ENCODE results near the gene CCDC188.

CCDC188 gene

GRCh38 chr22:20114506-20115475 is 36.1 kb downstream of the CCDC188 start:
- DNase-seq (ENCODE audit: low spot score): no peak
- H2BK120ac ChIP-seq (ENCODE audit: low read depth, low read length): no peak overlapping the region
- no peak overlapping the region for H4K91ac ChIP-seq (ENCODE audit: low read depth, low read length, poor library complexity)
- peak overlapping the region; percentile 46 for H2BK12ac ChIP-seq (ENCODE audit: low read length)
- no peak overlapping the region for H3K4ac ChIP-seq (ENCODE audit: low read length)
- H3K23ac ChIP-seq (ENCODE audit: low read depth, low read length, poor library complexity): peak overlapping the region; percentile 83
- peak overlapping the region; percentile 75 for H2BK5ac ChIP-seq (ENCODE audit: low read length)
- H3K9ac ChIP-seq (ENCODE audit: low read depth, low read length, poor library complexity): no peak overlapping the region
- peaks cover 31% of the 10 kb centered on the region for H3K79me1 ChIP-seq (ENCODE audit: low read depth, low read length)
- peaks cover 8 to 10% of the 10 kb centered on the region in 2 donors for H3K4me1 ChIP-seq (ENCODE audit: control insufficient read depth in 2 of 2, insufficient read depth in 1 of 2, low read depth in 1 of 2, low read length in 2 of 2)
- H3K18ac ChIP-seq (ENCODE audit: low read length): no peak overlapping the region
- no peak overlapping the region for H3K27ac ChIP-seq (replicated peaks; ENCODE audit: low read length)
- no peak overlapping the region for H2BK15ac ChIP-seq (ENCODE audit: low read length)
- no peak overlapping the region for H2AFZ ChIP-seq (ENCODE audit: low read length)
- no peak overlapping the region for H3K4me2 ChIP-seq (ENCODE audit: insufficient read depth, low read length, poor library complexity, severe bottlenecking)
- H3K36me3 ChIP-seq (replicated peaks in 1 of 2; ENCODE audit: control insufficient read depth in 2 of 2, insufficient read depth in 2 of 2, low read length in 2 of 2): peaks cover 59 to 78% of the 10 kb centered on the region in 2 donors
- peak overlapping the region in 1 of 2 donors; percentile 91 for H3K4me3 ChIP-seq (ENCODE audit: low read length in 2 of 2)
- H2AK5ac ChIP-seq (ENCODE audit: low read depth, low read length): no peak overlapping the region
- H3K9me3 ChIP-seq (replicated peaks in 1 of 2; ENCODE audit: control insufficient read depth in 2 of 2, insufficient read depth in 1 of 2, low read depth in 1 of 2, low read length in 2 of 2): no peaks in the 10 kb centered on the region
- WGBS, 2 donors (ENCODE audit: extremely low coverage in 2 of 2, insufficient read length in 2 of 2, insufficient replicate concordance in 1 of 2): no CpG with 5 or more reads among the region's 36 CpGs
- H4K8ac ChIP-seq (ENCODE audit: low read depth, low read length): no peak overlapping the region
- H3K14ac ChIP-seq (ENCODE audit: low read length): no peak overlapping the region
- H3K27me3 ChIP-seq (ENCODE audit: control insufficient read depth in 3 of 3, insufficient read depth in 3 of 3, low read depth in 1 of 3, low read length in 3 of 3): no peaks in the 10 kb centered on the region

- Histone ChIP-seq H2BK120ac (ENCODE audit: low read depth, low read length) (no peak overlapping the region), H4K8ac (ENCODE audit: low read depth, low read length) (peak overlapping the region; percentile 17), H3K27me3 (ENCODE audit: control insufficient read depth in 3 of 3, insufficient read depth in 3 of 3, low read depth in 1 of 3, low read length in 3 of 3) (no peaks in the 10 kb centered on the region), H3K9ac (ENCODE audit: low read depth, low read length, poor library complexity) (peak overlapping the region; percentile 44), H3K4me3 (ENCODE audit: low read length in 2 of 2) (no peak overlapping the region), H2AFZ (ENCODE audit: low read length) (no peak overlapping the region), H2BK15ac (ENCODE audit: low read length) (no peak overlapping the region), H4K91ac (ENCODE audit: low read depth, low read length, poor library complexity) (no peak overlapping the region), H2AK5ac (ENCODE audit: low read depth, low read length) (no peak overlapping the region), H2BK5ac (ENCODE audit: low read length) (no peak overlapping the region), H3K4ac (ENCODE audit: low read length) (no peak overlapping the region), H3K27ac (replicated peaks; ENCODE audit: low read length) (no peak overlapping the region), H3K18ac (ENCODE audit: low read length) (peak overlapping the region; percentile 28), H3K9me3 (replicated peaks in 1 of 2; ENCODE audit: control insufficient read depth in 2 of 2, insufficient read depth in 1 of 2, low read depth in 1 of 2, low read length in 2 of 2) (no peaks in the 10 kb centered on the region), H3K36me3 (replicated peaks in 1 of 2; ENCODE audit: control insufficient read depth in 2 of 2, insufficient read depth in 2 of 2, low read length in 2 of 2) (peaks cover 66 to 78% of the 10 kb centered on the region in 2 donors), H2BK12ac (ENCODE audit: low read length) (no peak overlapping the region), H3K14ac (ENCODE audit: low read length) (no peak overlapping the region), H3K4me2 (ENCODE audit: insufficient read depth, low read length, poor library complexity, severe bottlenecking) (no peak overlapping the region), H3K23ac (ENCODE audit: low read depth, low read length, poor library complexity) (peak overlapping the region; percentile 83), H3K79me1 (ENCODE audit: low read depth, low read length) (peaks cover 29% of the 10 kb centered on the region), H3K4me1 (ENCODE audit: control insufficient read depth in 2 of 2, insufficient read depth in 1 of 2, low read depth in 1 of 2, low read length in 2 of 2) (peaks cover 4 to 7% of the 10 kb centered on the region in 2 donors)
- no CpG with 5 or more reads among the region's 19 CpGs for WGBS, 2 donors (ENCODE audit: extremely low coverage in 2 of 2, insufficient read length in 2 of 2, insufficient replicate concordance in 1 of 2)
- DNase-seq (ENCODE audit: low spot score): no peak
These were observed 37.1 kb downstream of the CCDC188 start for GRCh38 chr22:20113551-20114310.

GRCh38 chr22:20112623-20113511 is 38.0 kb downstream of the CCDC188 start:
- H2AFZ ChIP-seq (ENCODE audit: low read length): no peak overlapping the region
- no peaks in the 10 kb centered on the region for H3K27me3 ChIP-seq (ENCODE audit: control insufficient read depth in 3 of 3, insufficient read depth in 3 of 3, low read depth in 1 of 3, low read length in 3 of 3)
- H2BK15ac ChIP-seq (ENCODE audit: low read length): no peak overlapping the region
- H3K36me3 ChIP-seq (replicated peaks in 1 of 2; ENCODE audit: control insufficient read depth in 2 of 2, insufficient read depth in 2 of 2, low read length in 2 of 2): peaks cover 72 to 83% of the 10 kb centered on the region in 2 donors
- H2BK12ac ChIP-seq (ENCODE audit: low read length): no peak overlapping the region
- WGBS, 2 donors (ENCODE audit: extremely low coverage in 2 of 2, insufficient read length in 2 of 2, insufficient replicate concordance in 1 of 2): no CpG with 5 or more reads among the region's 26 CpGs
- peak overlapping the region; percentile 13 for H2AK5ac ChIP-seq (ENCODE audit: low read depth, low read length)
- no peaks in the 10 kb centered on the region for H3K9me3 ChIP-seq (replicated peaks in 1 of 2; ENCODE audit: control insufficient read depth in 2 of 2, insufficient read depth in 1 of 2, low read depth in 1 of 2, low read length in 2 of 2)
- no peak overlapping the region for H3K4ac ChIP-seq (ENCODE audit: low read length)
- H4K91ac ChIP-seq (ENCODE audit: low read depth, low read length, poor library complexity): no peak overlapping the region
- H3K23ac ChIP-seq (ENCODE audit: low read depth, low read length, poor library complexity): peak overlapping the region; percentile 83
- no peak overlapping the region for H2BK120ac ChIP-seq (ENCODE audit: low read depth, low read length)
- peaks cover 3 to 4% of the 10 kb centered on the region in 2 donors for H3K4me1 ChIP-seq (ENCODE audit: control insufficient read depth in 2 of 2, insufficient read depth in 1 of 2, low read depth in 1 of 2, low read length in 2 of 2)
- H3K79me1 ChIP-seq (ENCODE audit: low read depth, low read length): peaks cover 35% of the 10 kb centered on the region
- H3K18ac ChIP-seq (ENCODE audit: low read length): no peak overlapping the region
- DNase-seq (ENCODE audit: low spot score): no peak
- H3K9ac ChIP-seq (ENCODE audit: low read depth, low read length, poor library complexity): no peak overlapping the region
- H3K14ac ChIP-seq (ENCODE audit: low read length): peak overlapping the region; percentile 25
- no peak overlapping the region for H3K4me2 ChIP-seq (ENCODE audit: insufficient read depth, low read length, poor library complexity, severe bottlenecking)
- H4K8ac ChIP-seq (ENCODE audit: low read depth, low read length): no peak overlapping the region
- H2BK5ac ChIP-seq (ENCODE audit: low read length): no peak overlapping the region
- H3K27ac ChIP-seq (replicated peaks; ENCODE audit: low read length): peak overlapping the region; percentile 24
- H3K4me3 ChIP-seq (ENCODE audit: low read length in 2 of 2): no peak overlapping the region

All from neuronal stem cell (in vitro differentiated cells).